ENCODE measurements around the gene ATXN1.

ATXN1 gene

GRCh38 chr6:16430391-16431089 lies 330.7 kb downstream of the ATXN1 start:
- no peak overlapping the region for H3K14ac ChIP-seq (ENCODE audit: low read length)
- H2BK12ac ChIP-seq (ENCODE audit: low read length): no peak overlapping the region
- no peaks in the 10 kb centered on the region for H3K36me3 ChIP-seq (replicated peaks in 1 of 2; ENCODE audit: control insufficient read depth in 2 of 2, insufficient read depth in 2 of 2, low read length in 2 of 2)
- H2BK5ac ChIP-seq (ENCODE audit: low read length): no peak overlapping the region
- H3K23ac ChIP-seq (ENCODE audit: low read depth, low read length, poor library complexity): no peak overlapping the region
- no peak overlapping the region for H4K8ac ChIP-seq (ENCODE audit: low read depth, low read length)
- H3K4ac ChIP-seq (ENCODE audit: low read length): no peak overlapping the region
- H3K4me3 ChIP-seq (ENCODE audit: low read length in 2 of 2): no peak overlapping the region
- no peak overlapping the region for H3K9ac ChIP-seq (ENCODE audit: low read depth, low read length, poor library complexity)
- WGBS, 2 donors (ENCODE audit: extremely low coverage in 2 of 2, insufficient read length in 2 of 2, insufficient replicate concordance in 1 of 2): no CpG with 5 or more reads among the region's 9 CpGs
- H2BK120ac ChIP-seq (ENCODE audit: low read depth, low read length): no peak overlapping the region
- DNase-seq (ENCODE audit: low spot score): no peak
- no peak overlapping the region for H2AFZ ChIP-seq (ENCODE audit: low read length)
- no peak overlapping the region for H3K18ac ChIP-seq (ENCODE audit: low read length)
- no peaks in the 10 kb centered on the region for H3K9me3 ChIP-seq (replicated peaks in 1 of 2; ENCODE audit: control insufficient read depth in 2 of 2, insufficient read depth in 1 of 2, low read depth in 1 of 2, low read length in 2 of 2)
- H3K79me1 ChIP-seq (ENCODE audit: low read depth, low read length): peaks cover 2% of the 10 kb centered on the region
- no peak overlapping the region for H3K27ac ChIP-seq (replicated peaks; ENCODE audit: low read length)
- H3K27me3 ChIP-seq (ENCODE audit: control insufficient read depth in 3 of 3, insufficient read depth in 3 of 3, low read depth in 1 of 3, low read length in 3 of 3): no peaks in the 10 kb centered on the region
- no peak overlapping the region for H3K4me2 ChIP-seq (ENCODE audit: insufficient read depth, low read length, poor library complexity, severe bottlenecking)
- no peak overlapping the region for H2AK5ac ChIP-seq (ENCODE audit: low read depth, low read length)
- H2BK15ac ChIP-seq (ENCODE audit: low read length): no peak overlapping the region
- H4K91ac ChIP-seq (ENCODE audit: low read depth, low read length, poor library complexity): no peak overlapping the region
- H3K4me1 ChIP-seq (ENCODE audit: control insufficient read depth in 2 of 2, insufficient read depth in 1 of 2, low read depth in 1 of 2, low read length in 2 of 2): no peaks in the 10 kb centered on the region

GRCh38 chr6:16429669-16430068 lies 331.6 kb downstream of the ATXN1 start:
- no CpG with 5 or more reads among the region's 10 CpGs for WGBS, 2 donors (ENCODE audit: extremely low coverage in 2 of 2, insufficient read length in 2 of 2, insufficient replicate concordance in 1 of 2)
- Histone ChIP-seq H3K4me3 (ENCODE audit: low read length in 2 of 2) (no peak overlapping the region), H2AFZ (ENCODE audit: low read length) (no peak overlapping the region), H2BK120ac (ENCODE audit: low read depth, low read length) (no peak overlapping the region), H3K23ac (ENCODE audit: low read depth, low read length, poor library complexity) (no peak overlapping the region), H3K9me3 (replicated peaks in 1 of 2; ENCODE audit: control insufficient read depth in 2 of 2, insufficient read depth in 1 of 2, low read depth in 1 of 2, low read length in 2 of 2) (no peaks in the 10 kb centered on the region), H2AK5ac (ENCODE audit: low read depth, low read length) (no peak overlapping the region), H3K4me1 (ENCODE audit: control insufficient read depth in 2 of 2, insufficient read depth in 1 of 2, low read depth in 1 of 2, low read length in 2 of 2) (peaks cover 0 to under 1% of the 10 kb centered on the region in 2 donors), H3K36me3 (replicated peaks in 1 of 2; ENCODE audit: control insufficient read depth in 2 of 2, insufficient read depth in 2 of 2, low read length in 2 of 2) (no peaks in the 10 kb centered on the region), H2BK5ac (ENCODE audit: low read length) (no peak overlapping the region), H2BK15ac (ENCODE audit: low read length) (no peak overlapping the region), H2BK12ac (ENCODE audit: low read length) (no peak overlapping the region), H3K4ac (ENCODE audit: low read length) (no peak overlapping the region), H3K18ac (ENCODE audit: low read length) (no peak overlapping the region), H4K8ac (ENCODE audit: low read depth, low read length) (no peak overlapping the region), H3K14ac (ENCODE audit: low read length) (no peak overlapping the region), H3K27ac (replicated peaks; ENCODE audit: low read length) (no peak overlapping the region), H4K91ac (ENCODE audit: low read depth, low read length, poor library complexity) (no peak overlapping the region), H3K79me1 (ENCODE audit: low read depth, low read length) (peaks cover 2% of the 10 kb centered on the region), H3K4me2 (ENCODE audit: insufficient read depth, low read length, poor library complexity, severe bottlenecking) (no peak overlapping the region), H3K27me3 (ENCODE audit: control insufficient read depth in 3 of 3, insufficient read depth in 3 of 3, low read depth in 1 of 3, low read length in 3 of 3) (no peaks in the 10 kb centered on the region), H3K9ac (ENCODE audit: low read depth, low read length, poor library complexity) (no peak overlapping the region)
- no peak for DNase-seq (ENCODE audit: low spot score)

- Histone ChIP-seq H2BK15ac (ENCODE audit: low read length) (no peak overlapping the region), H3K4me1 (ENCODE audit: control insufficient read depth in 2 of 2, insufficient read depth in 1 of 2, low read depth in 1 of 2, low read length in 2 of 2) (peaks cover 0 to 6% of the 10 kb centered on the region in 2 donors), H3K4ac (ENCODE audit: low read length) (no peak overlapping the region), H4K91ac (ENCODE audit: low read depth, low read length, poor library complexity) (no peak overlapping the region), H3K79me1 (ENCODE audit: low read depth, low read length) (peaks cover 2% of the 10 kb centered on the region), H3K18ac (ENCODE audit: low read length) (no peak overlapping the region), H3K36me3 (replicated peaks in 1 of 2; ENCODE audit: control insufficient read depth in 2 of 2, insufficient read depth in 2 of 2, low read length in 2 of 2) (no peaks in the 10 kb centered on the region), H3K9ac (ENCODE audit: low read depth, low read length, poor library complexity) (no peak overlapping the region), H2AFZ (ENCODE audit: low read length) (no peak overlapping the region), H3K23ac (ENCODE audit: low read depth, low read length, poor library complexity) (no peak overlapping the region), H2AK5ac (ENCODE audit: low read depth, low read length) (no peak overlapping the region), H3K4me2 (ENCODE audit: insufficient read depth, low read length, poor library complexity, severe bottlenecking) (no peak overlapping the region), H2BK12ac (ENCODE audit: low read length) (no peak overlapping the region), H3K4me3 (ENCODE audit: low read length in 2 of 2) (no peak overlapping the region), H3K9me3 (replicated peaks in 1 of 2; ENCODE audit: control insufficient read depth in 2 of 2, insufficient read depth in 1 of 2, low read depth in 1 of 2, low read length in 2 of 2) (no peaks in the 10 kb centered on the region), H4K8ac (ENCODE audit: low read depth, low read length) (no peak overlapping the region), H3K27me3 (ENCODE audit: control insufficient read depth in 3 of 3, insufficient read depth in 3 of 3, low read depth in 1 of 3, low read length in 3 of 3) (no peaks in the 10 kb centered on the region), H3K14ac (ENCODE audit: low read length) (no peak overlapping the region), H3K27ac (replicated peaks; ENCODE audit: low read length) (no peak overlapping the region), H2BK5ac (ENCODE audit: low read length) (no peak overlapping the region), H2BK120ac (ENCODE audit: low read depth, low read length) (no peak overlapping the region)
- no CpG with 5 or more reads among the region's 6 CpGs for WGBS, 2 donors (ENCODE audit: extremely low coverage in 2 of 2, insufficient read length in 2 of 2, insufficient replicate concordance in 1 of 2)
- DNase-seq (ENCODE audit: low spot score): no peak
Observed at GRCh38 chr6:16427124-16427523, 334.1 kb downstream of the ATXN1 start.

- no peak overlapping the region for H3K4me2 ChIP-seq (ENCODE audit: insufficient read depth, low read length, poor library complexity, severe bottlenecking)
- H3K79me1 ChIP-seq (ENCODE audit: low read depth, low read length): peaks cover 2% of the 10 kb centered on the region
- H3K18ac ChIP-seq (ENCODE audit: low read length): no peak overlapping the region
- H2BK12ac ChIP-seq (ENCODE audit: low read length): no peak overlapping the region
- H3K4ac ChIP-seq (ENCODE audit: low read length): no peak overlapping the region
- peaks cover 0 to 6% of the 10 kb centered on the region in 2 donors for H3K4me1 ChIP-seq (ENCODE audit: control insufficient read depth in 2 of 2, insufficient read depth in 1 of 2, low read depth in 1 of 2, low read length in 2 of 2)
- no peak overlapping the region for H2AFZ ChIP-seq (ENCODE audit: low read length)
- H3K9ac ChIP-seq (ENCODE audit: low read depth, low read length, poor library complexity): no peak overlapping the region
- H2BK5ac ChIP-seq (ENCODE audit: low read length): no peak overlapping the region
- no peak overlapping the region for H3K4me3 ChIP-seq (ENCODE audit: low read length in 2 of 2)
- H3K36me3 ChIP-seq (replicated peaks in 1 of 2; ENCODE audit: control insufficient read depth in 2 of 2, insufficient read depth in 2 of 2, low read length in 2 of 2): no peaks in the 10 kb centered on the region
- H3K9me3 ChIP-seq (replicated peaks in 1 of 2; ENCODE audit: control insufficient read depth in 2 of 2, insufficient read depth in 1 of 2, low read depth in 1 of 2, low read length in 2 of 2): no peaks in the 10 kb centered on the region
- no peak overlapping the region for H2BK120ac ChIP-seq (ENCODE audit: low read depth, low read length)
- no peak overlapping the region for H2AK5ac ChIP-seq (ENCODE audit: low read depth, low read length)
- H3K14ac ChIP-seq (ENCODE audit: low read length): no peak overlapping the region
- no CpG with 5 or more reads among the region's 4 CpGs for WGBS, 2 donors (ENCODE audit: extremely low coverage in 2 of 2, insufficient read length in 2 of 2, insufficient replicate concordance in 1 of 2)
- no peak for DNase-seq (ENCODE audit: low spot score)
- H4K8ac ChIP-seq (ENCODE audit: low read depth, low read length): no peak overlapping the region
- no peak overlapping the region for H3K27ac ChIP-seq (replicated peaks; ENCODE audit: low read length)
- H3K23ac ChIP-seq (ENCODE audit: low read depth, low read length, poor library complexity): no peak overlapping the region
- no peaks in the 10 kb centered on the region for H3K27me3 ChIP-seq (ENCODE audit: control insufficient read depth in 3 of 3, insufficient read depth in 3 of 3, low read depth in 1 of 3, low read length in 3 of 3)
- no peak overlapping the region for H4K91ac ChIP-seq (ENCODE audit: low read depth, low read length, poor library complexity)
- no peak overlapping the region for H2BK15ac ChIP-seq (ENCODE audit: low read length)
Observed at GRCh38 chr6:16425881-16426615, 335.2 kb downstream of the ATXN1 start.
